ENCODE data around the gene TBC1D22B. TPM values are rescaled to one million over a fixed set of nuclear protein-coding genes. Genes with fewer than 3 reads are reported as not detected.
A peak's percentile ranks its signal among the peaks of the same experiment; 100 is the strongest.

TBC1D22B gene
- total and polyA plus RNA-seq, 2 of the 13 experiments (the other 11 are each of a cell fraction or from before 2014, with no cell fraction given) = 9.7 to 12.9 TPM

- TF ChIP-seq TARDBP (CRISPR knock-in tag; IDR thresholded peaks at IDR 0.05) (peak; percentile 70; the same call in 1 of the 2 replicates), EP300 (IDR thresholded peaks at IDR 0.05; ENCODE audit: low read depth in 2 of 2, low read length in 2 of 2) (peak in 1 of 2 experiments; percentile 48; a peak in 2 of 4 replicates), EP300 (CRISPR knock-in tag; IDR thresholded peaks at IDR 0.05; ENCODE audit: borderline replicate concordance) (peak; percentile 71), U2AF2 (IDR thresholded peaks at IDR 0.05; ENCODE audit: low read depth, low read length) (no peak), ZSCAN5A (CRISPR knock-in tag; IDR thresholded peaks at IDR 0.05; ENCODE audit: borderline replicate concordance) (peak; percentile 58; the same call in 1 of the 2 replicates), CEBPG (CRISPR knock-in tag; IDR thresholded peaks at IDR 0.05) (peak; percentile 76), ZNF614 (CRISPR knock-in tag; IDR thresholded peaks at IDR 0.05; ENCODE audit: borderline replicate concordance) (peak; percentile 68; the same call in 1 of the 2 replicates), ELF3 (CRISPR knock-in tag; IDR thresholded peaks at IDR 0.05) (peak; percentile 53; the same call in 1 of the 2 replicates), ZNF891 (CRISPR knock-in tag; IDR thresholded peaks at IDR 0.05) (peak; percentile 69; the same call in 1 of the 2 replicates), STAT5B (CRISPR knock-in tag; IDR thresholded peaks at IDR 0.05) (no peak), TOPORS (CRISPR knock-in tag; IDR thresholded peaks at IDR 0.05) (peak; percentile 71; the same call in 1 of the 2 replicates), MIER3 (CRISPR knock-in tag; IDR thresholded peaks at IDR 0.05; ENCODE audit: borderline replicate concordance) (peak; percentile 69; the same call in 1 of the 2 replicates), ZNF629 (CRISPR knock-in tag; conservative IDR thresholded peaks at IDR 0.05) (0 out of 2 replicates have a peak, but pooled peaks have one; percentile 7), PLSCR1 (CRISPR knock-in tag; IDR thresholded peaks at IDR 0.05; ENCODE audit: borderline replicate concordance) (no peak), ZNF331 (CRISPR knock-in tag; IDR thresholded peaks at IDR 0.05) (peak; percentile 77; the same call in 1 of the 2 replicates), SAP130 (CRISPR knock-in tag; IDR thresholded peaks at IDR 0.05; ENCODE audit: low read depth) (peak; percentile 59), ONECUT2 (CRISPR knock-in tag; IDR thresholded peaks at IDR 0.05) (0 out of 2 replicates have a peak, but pooled peaks have one; percentile 21), PATZ1 (CRISPR knock-in tag; IDR thresholded peaks at IDR 0.05) (0 out of 2 replicates have a peak, but pooled peaks have one; percentile 13), ISL2 (CRISPR knock-in tag; IDR thresholded peaks at IDR 0.05) (peak; percentile 47; the same call in 1 of the 2 replicates)
Observed at GRCh38 chr6:37244430-37245310, 12.9 kb upstream of the TBC1D22B start (continued).

Measured in HepG2 (cell line).